Activated naive CD8-positive, alpha-beta T cell treated with anti-CD3 and anti-CD28 coated beads, Interleukin-2, amount 10 ng/mL, durations not matched to agents 7 days and 5 days (primary cell): ENCODE measurements around the gene CSKMT. TPM values are rescaled to one million over a fixed set of nuclear protein-coding genes. Genes with fewer than 3 reads are reported as not detected.

ENCODE experiments used
- ATAC-seq: fragments of 150-1000 bp; cut with Tn5 transposase; one replicate; pipeline ENCODE4 v1.10.0; 2021; ENCODE audit warnings: low read depth, moderate library complexity
- POLR2A ChIA-PET: fragments of 350-600 bp; sonication (Branson Sonifier 250); formaldehyde crosslinking; loops from one replicate; lab custom pipeline; 2021; ENCODE audit warnings: antibody characterized with exemption; lab: Charles Lee
- DNase-seq: peaks from one replicate; pipeline ENCODE4 v3.0.0; 2021
- H3K27ac Mint-ChIP-seq: one replicate; pipeline ENCODE4 v1.8.0; 2022; ENCODE audit warnings: mild to moderate bottlenecking, mixed read lengths
- H3K27me3 Mint-ChIP-seq: one replicate; pipeline ENCODE4 v1.8.0; 2022; ENCODE audit warnings: mild to moderate bottlenecking, moderate library complexity, mixed read lengths
- H3K36me3 Mint-ChIP-seq: one replicate; pipeline ENCODE4 v1.8.0; 2021; ENCODE audit warnings: mild to moderate bottlenecking, mixed read lengths
- H3K4me1 Mint-ChIP-seq: one replicate; pipeline ENCODE4 v1.8.0; 2021; ENCODE audit warnings: mixed read lengths
- H3K4me3 Mint-ChIP-seq: one replicate; pipeline ENCODE4 v1.8.0; 2022; ENCODE audit warnings: mild to moderate bottlenecking, moderate library complexity, mixed read lengths
- H3K9me3 Mint-ChIP-seq: one replicate; pipeline ENCODE4 v1.8.0; 2021; ENCODE audit warnings: mixed read lengths
- total RNA-seq, 2 experiments: library from RNA; stranded (reverse); gene quantifications; one replicate each; pipeline ENCODE4 v1.2.3, GENCODE V29; 2021

Gene CSKMT
- total RNA-seq, 2 experiments from 2014 or later, result 23.3 to 27.3 TPM

DNA sequence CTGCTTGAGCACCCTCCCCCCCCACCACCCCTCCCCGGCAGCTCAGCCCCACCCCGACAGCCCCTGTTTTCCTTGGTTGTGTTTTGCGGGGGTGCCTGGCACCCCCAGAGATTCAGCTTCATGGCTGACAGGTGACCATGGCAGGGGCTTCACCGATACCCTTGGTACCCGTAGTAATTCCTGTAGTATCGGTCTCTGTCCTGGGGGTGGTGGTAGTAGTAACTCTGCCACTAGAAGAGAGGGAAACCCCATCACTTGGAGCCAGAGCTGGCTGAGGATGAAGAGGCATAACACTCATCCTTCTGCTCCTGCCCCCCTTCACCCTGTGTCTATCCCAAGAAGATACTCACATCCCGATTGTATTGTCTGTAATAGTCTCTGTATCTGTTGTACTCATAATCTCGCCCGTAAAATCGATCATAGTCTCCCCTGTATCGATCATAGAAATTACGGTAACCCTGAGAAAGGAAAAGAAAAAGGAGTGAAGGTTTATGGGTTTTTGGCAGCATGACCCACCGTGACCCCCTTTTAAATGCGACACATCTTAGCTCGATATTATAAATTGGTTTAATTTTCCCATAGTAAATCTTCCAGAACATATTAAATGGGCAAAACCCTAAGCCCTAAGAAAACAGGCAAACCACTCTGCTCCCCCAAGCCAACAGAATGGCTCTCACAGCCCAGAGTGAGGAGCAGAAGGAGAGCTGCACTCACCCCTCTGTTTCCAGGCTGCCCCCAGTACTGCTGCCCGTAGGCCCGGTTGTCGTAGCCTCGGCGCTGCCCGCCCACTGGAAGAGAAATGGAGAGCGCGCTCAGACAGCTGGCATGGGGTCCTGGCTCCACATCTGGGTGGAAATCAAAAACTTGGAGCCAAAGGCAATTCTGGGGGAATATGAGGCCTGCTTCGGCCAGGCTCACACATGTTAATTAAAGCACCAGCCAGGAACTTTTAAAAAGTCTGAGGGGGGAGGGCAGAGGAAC lies 50.3 kb downstream of the CSKMT start:
- DNase-seq, result peak; percentile 9
- Mint-ChIP-seq H3K27me3 (no peaks in the 10 kb centered on the region), H3K27ac (no peak overlapping the region), H3K4me3 (no peak overlapping the region), H3K36me3 (peaks cover 48% of the 10 kb centered on the region), H3K4me1 (peaks cover 56% of the 10 kb centered on the region), H3K9me3 (no peaks in the 10 kb centered on the region)
- no peak for ATAC-seq
- POLR2A ChIA-PET, result interaction anchor here (0.5 to 2.6 kb wide), 4 partner anchors 12 to 102 kb away, joined by 3 to 14 read pairs (median 4); partner anchors contain the start of genes EML3, HNRNPUL2, ROM1 and TTC9C

DNA sequence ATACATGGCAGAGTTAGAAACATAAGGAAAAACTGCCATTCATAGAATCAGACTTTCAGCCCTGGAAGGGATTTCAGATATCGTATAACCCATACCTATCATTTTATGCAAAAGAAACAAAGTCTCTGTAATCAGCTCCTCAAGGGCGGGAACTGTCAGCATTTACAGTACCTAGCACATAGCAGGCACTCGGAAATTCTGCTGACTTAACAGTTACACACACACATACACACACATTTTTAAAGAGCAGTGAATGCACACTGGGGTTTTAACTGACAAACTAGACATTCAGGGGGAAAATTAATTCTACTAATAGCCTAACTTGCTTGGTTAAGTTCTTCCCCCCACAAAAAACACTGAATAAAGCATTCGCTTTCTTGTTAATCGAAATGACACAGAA lies 51.1 kb downstream of the CSKMT start:
- ATAC-seq, result no peak
- Mint-ChIP-seq H3K4me1 (peaks cover 57% of the 10 kb centered on the region), H3K27ac (no peak overlapping the region)

DNA sequence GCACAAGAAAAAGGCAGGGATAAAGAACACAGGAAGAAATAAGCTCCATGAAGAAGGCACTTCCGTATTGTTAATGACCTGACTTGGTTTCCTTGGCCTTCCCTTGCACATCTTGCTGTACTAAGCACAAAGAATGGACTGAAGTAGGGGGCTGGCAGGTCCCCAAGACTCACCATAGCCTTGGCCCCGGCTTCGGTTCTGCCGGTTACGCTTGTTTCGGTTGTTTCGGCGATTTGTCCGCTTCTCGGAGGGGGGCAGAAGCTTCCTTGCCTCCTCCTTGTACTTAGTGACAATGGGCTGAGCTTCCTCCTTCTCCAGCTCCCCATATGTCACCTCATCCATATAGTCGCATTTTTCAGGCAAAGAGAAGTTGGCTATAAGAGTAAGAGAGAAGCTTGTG lies 51.7 kb downstream of the CSKMT start:
- ATAC-seq (no peak), DNase-seq (peak; percentile 8)
- H3K4me1 Mint-ChIP-seq, result peaks cover 59% of the 10 kb centered on the region
- peak overlapping the region; percentile 45 for H3K27ac Mint-ChIP-seq
- H3K9me3 Mint-ChIP-seq, result no peaks in the 10 kb centered on the region
- H3K27me3 Mint-ChIP-seq, result no peaks in the 10 kb centered on the region
- POLR2A ChIA-PET, result interaction anchor here (1.2 to 2.6 kb wide), 3 partner anchors 10 to 124 kb away, joined by 3 to 14 read pairs (median 5); partner anchors contain the start of genes HNRNPUL2, TTC9C and ZBTB3
- peaks cover 51% of the 10 kb centered on the region for H3K36me3 Mint-ChIP-seq
- no peak overlapping the region for H3K4me3 Mint-ChIP-seq

More for the DNA sequence above, 51.1 kb downstream of the CSKMT start:
- peaks cover 47% of the 10 kb centered on the region for H3K36me3 Mint-ChIP-seq
- H3K4me3 Mint-ChIP-seq, result no peak overlapping the region
- no peaks in the 10 kb centered on the region for H3K9me3 Mint-ChIP-seq
- no peaks in the 10 kb centered on the region for H3K27me3 Mint-ChIP-seq
- POLR2A ChIA-PET, result interaction anchor here (0.5 to 2.6 kb wide), 5 partner anchors 11 to 124 kb away, joined by 3 to 14 read pairs (median 3); partner anchors contain the start of genes EML3, HNRNPUL2, ROM1 and TTC9C
- DNase-seq, result no peak

Other genes with a start within 250 kb of the CSKMT start
- gene SCGB1A1, start 246.3 kb upstream of the CSKMT start, total RNA-seq, result not detected
- 100 to 1,000 TPM; 278 to 344 TPM for gene AHNAK, start 118.5 kb upstream of the CSKMT start, total RNA-seq
- gene EEF1G, start 91.4 kb upstream of the CSKMT start, total RNA-seq, result 1,000 to 10,000 TPM; 1,132 to 1,152 TPM
- gene TUT1, start 73.8 kb upstream of the CSKMT start, total RNA-seq, result 10 to 100 TPM; 27.2 to 38.2 TPM
- 100 to 1,000 TPM; 231 to 233 TPM for gene MTA2, start 63.4 kb upstream of the CSKMT start, total RNA-seq
- gene EML3, start 52.5 kb upstream of the CSKMT start, total RNA-seq, result 100 to 1,000 TPM; 183 to 185 TPM
- gene ROM1, start 52.1 kb upstream of the CSKMT start, total RNA-seq, result 1 to 10 TPM; 1.4 to 2.4 TPM
- 10 to 100 TPM; 76.1 to 87.0 TPM for gene B3GAT3, start 43.3 kb upstream of the CSKMT start, total RNA-seq
- 100 to 1,000 TPM; 291 to 300 TPM for gene GANAB, start 18.7 kb upstream of the CSKMT start, total RNA-seq
- gene INTS5, start 12.0 kb upstream of the CSKMT start, total RNA-seq, result 10 to 100 TPM; 30.1 to 30.2 TPM
- 100 to 1,000 TPM in 1 of 2 experiments, 10 to 100 TPM in 1; 99.9 to 104 TPM for gene C11orf98, start 102 bp upstream of the CSKMT start, total RNA-seq
- gene UQCC3, start 6.4 kb downstream of the CSKMT start, total RNA-seq, result 1 to 10 TPM; 6.7 to 6.8 TPM
- 10 to 100 TPM; 23.5 to 23.6 TPM for gene LBHD1, start 7.0 kb downstream of the CSKMT start, total RNA-seq
- 100 to 1,000 TPM; 135 to 136 TPM for gene UBXN1, start 13.8 kb downstream of the CSKMT start, total RNA-seq
- under 1 TPM; 0.19 to 0.23 TPM for gene LRRN4CL, start 24.2 kb downstream of the CSKMT start, total RNA-seq
- 10 to 100 TPM; 29.9 to 39.4 TPM for gene BSCL2, start 42.1 kb downstream of the CSKMT start, total RNA-seq
- gene GNG3, start 42.4 kb downstream of the CSKMT start, total RNA-seq, result not detected
- gene HNRNPUL2, start 62.1 kb downstream of the CSKMT start, total RNA-seq, result 10 to 100 TPM; 67.9 to 72.5 TPM
- gene TTC9C, start 63.2 kb downstream of the CSKMT start, total RNA-seq, result 10 to 100 TPM; 49.5 to 56.4 TPM
- gene ZBTB3, start 88.8 kb downstream of the CSKMT start, total RNA-seq, result 10 to 100 TPM; 14.0 to 17.1 TPM
- 10 to 100 TPM; 79.1 to 84.6 TPM for gene POLR2G, start 96.3 kb downstream of the CSKMT start, total RNA-seq
- gene TAF6L, start 106.1 kb downstream of the CSKMT start, total RNA-seq, result 10 to 100 TPM; 20.6 to 22.2 TPM
- 10 to 100 TPM; 48.7 to 52.2 TPM for gene TMEM179B, start 122.1 kb downstream of the CSKMT start, total RNA-seq
- gene TMEM223, start 126.7 kb downstream of the CSKMT start, total RNA-seq, result 10 to 100 TPM; 14.0 to 15.2 TPM
- 100 to 1,000 TPM; 124 to 131 TPM for gene NXF1, start 140.1 kb downstream of the CSKMT start, total RNA-seq
- gene STX5, start 166.7 kb downstream of the CSKMT start, total RNA-seq, result 10 to 100 TPM; 43.4 to 44.3 TPM
- not detected for gene TEX54, start 167.5 kb downstream of the CSKMT start, total RNA-seq
- 10 to 100 TPM; 75.2 to 78.0 TPM for gene WDR74, start 174.3 kb downstream of the CSKMT start, total RNA-seq
- gene SLC3A2, start 215.6 kb downstream of the CSKMT start, total RNA-seq, result 100 to 1,000 TPM; 222 to 228 TPM